DOHH2 (cell line): ENCODE measurements around the gene TTC17.

Source experiments
- H3F3A ChIP-seq: fragments of 200-600 bp; sonication (generic), shearing (Covaris generic); 2 replicates; pipeline ENCODE4 v1.6.0; 2016; ENCODE audit warnings: antibody characterized with exemption, mild to moderate bottlenecking; ENCODE audit not compliant: control insufficient read depth, insufficient read depth
- H3K27ac ChIP-seq: fragments of 200-600 bp; sonication (generic); 2 replicates; pipeline ENCODE4 v1.5.1; 2014; ENCODE audit warnings: low read depth, mild to moderate bottlenecking, low read length, moderate library complexity
- H3K27me3 ChIP-seq: fragments of 200-600 bp; sonication (generic); 2 replicates; pipeline ENCODE4 v1.6.1; 2014; ENCODE audit warnings: mild to moderate bottlenecking, low read length, mixed read lengths; ENCODE audit not compliant: control insufficient read depth
- H3K36me3 ChIP-seq: fragments of 200-600 bp; sonication (generic); 2 replicates; pipeline ENCODE4 v1.6.1; 2014; ENCODE audit warnings: mild to moderate bottlenecking, low read length, moderate library complexity, mixed read lengths; ENCODE audit not compliant: control insufficient read depth
- H3K4me1 ChIP-seq: fragments of 200-600 bp; sonication (generic); 2 replicates; pipeline ENCODE4 v1.6.1; 2014; ENCODE audit warnings: mild to moderate bottlenecking, low read length, mixed read lengths; ENCODE audit not compliant: control insufficient read depth
- H3K4me2 ChIP-seq: fragments of 200-600 bp; sonication (generic); 2 replicates; pipeline ENCODE4 v1.6.0; 2014; ENCODE audit warnings: mild to moderate bottlenecking, low read length, moderate library complexity
- H3K4me3 ChIP-seq: fragments of 200-600 bp; sonication (generic); 2 replicates; pipeline ENCODE4 v1.5.1; 2014; ENCODE audit warnings: mild to moderate bottlenecking, low read length, mixed read lengths
- H3K79me2 ChIP-seq: fragments of 200-600 bp; sonication (generic); 2 replicates; pipeline ENCODE4 v1.6.1; 2014; ENCODE audit warnings: mild to moderate bottlenecking, low read length, mixed read lengths; ENCODE audit not compliant: control insufficient read depth
- H3K9me2 ChIP-seq: fragments of 200-600 bp; sonication (generic); replicated peaks from 2 replicates; pipeline ENCODE4 v1.6.1; 2014; ENCODE audit warnings: mild to moderate bottlenecking, low read length, mixed read lengths; ENCODE audit not compliant: control insufficient read depth
- H3K9me3 ChIP-seq: fragments of 200-600 bp; sonication (generic); 2 replicates; pipeline ENCODE4 v1.6.1; 2014; ENCODE audit warnings: antibody characterized with exemption, low read length, mixed read lengths; ENCODE audit not compliant: control insufficient read depth, insufficient read depth
- H4K20me1 ChIP-seq: fragments of 200-600 bp; sonication (generic); 2 replicates; pipeline ENCODE4 v1.6.0; 2014; ENCODE audit warnings: low read depth, mild to moderate bottlenecking, antibody characterized with exemption, low read length, moderate library complexity; ENCODE audit not compliant: control insufficient read depth, insufficient read depth
- EZH2phosphoT487 ChIP-seq: fragments of 200-600 bp; sonication (generic); IDR thresholded peaks from 2 replicates; pipeline ENCODE4 v1.6.1; 2017; ENCODE audit warnings: borderline replicate concordance, mild to moderate bottlenecking, antibody characterized with exemption, low read length, moderate library complexity, mixed read lengths
- TF ChIP-seq, protein P1 (sequence below): fragments of 200-600 bp; sonication (generic); IDR thresholded peaks from one replicate; pipeline ENCODE4 v1.5.1; 2014; ENCODE audit warnings: antibody characterized with exemption, mild to moderate bottlenecking, low read depth, low read length; ENCODE audit not compliant: poor library complexity, severe bottlenecking

TTC17 gene

DNA sequence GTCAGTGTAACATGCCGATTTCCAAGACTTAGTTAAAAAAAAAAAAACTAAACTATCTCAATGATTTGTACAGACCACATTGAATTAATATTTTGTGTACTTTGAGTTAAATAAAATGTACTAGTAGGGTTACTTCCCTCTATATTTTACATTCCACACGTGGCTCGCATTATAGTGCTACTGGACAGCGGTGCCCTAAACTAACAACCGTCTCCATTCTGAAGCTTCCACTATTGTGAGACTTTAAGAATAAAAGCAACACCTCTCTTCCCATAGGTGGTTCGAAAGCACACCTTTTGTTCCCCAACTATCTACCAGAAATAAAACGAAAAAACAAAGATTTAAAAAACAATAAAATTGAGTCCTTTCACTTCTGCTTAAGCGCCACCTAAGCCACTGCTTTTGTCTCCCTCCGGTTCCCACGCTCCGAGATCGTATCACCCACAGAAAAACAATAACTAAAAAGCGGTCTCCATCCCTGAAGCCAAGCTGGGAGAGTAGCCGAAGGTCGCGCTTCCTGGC lies 380 bp upstream of the TTC17 start:
- Histone ChIP-seq H3F3A (peaks cover 3% of the 10 kb centered on the region; the same call in 1 of the 2 replicates), H3K27ac (peak overlapping the region; percentile 62), H4K20me1 (no peaks in the 10 kb centered on the region; the same call in none of the 2 replicates), H3K4me3 (peak overlapping the region; percentile 83), H3K36me3 (peaks cover 21% of the 10 kb centered on the region), H3K4me1 (peaks cover 26% of the 10 kb centered on the region), H3K27me3 (no peaks in the 10 kb centered on the region), H3K79me2 (peaks cover 54% of the 10 kb centered on the region), H3K9me3 (no peaks in the 10 kb centered on the region), H3K4me2 (peak overlapping the region; percentile 86), H3K9me2 (no peaks in the 10 kb centered on the region)
- TF ChIP-seq EZH2phosphoT487, result no peak
- TF ChIP-seq, protein P1, sequence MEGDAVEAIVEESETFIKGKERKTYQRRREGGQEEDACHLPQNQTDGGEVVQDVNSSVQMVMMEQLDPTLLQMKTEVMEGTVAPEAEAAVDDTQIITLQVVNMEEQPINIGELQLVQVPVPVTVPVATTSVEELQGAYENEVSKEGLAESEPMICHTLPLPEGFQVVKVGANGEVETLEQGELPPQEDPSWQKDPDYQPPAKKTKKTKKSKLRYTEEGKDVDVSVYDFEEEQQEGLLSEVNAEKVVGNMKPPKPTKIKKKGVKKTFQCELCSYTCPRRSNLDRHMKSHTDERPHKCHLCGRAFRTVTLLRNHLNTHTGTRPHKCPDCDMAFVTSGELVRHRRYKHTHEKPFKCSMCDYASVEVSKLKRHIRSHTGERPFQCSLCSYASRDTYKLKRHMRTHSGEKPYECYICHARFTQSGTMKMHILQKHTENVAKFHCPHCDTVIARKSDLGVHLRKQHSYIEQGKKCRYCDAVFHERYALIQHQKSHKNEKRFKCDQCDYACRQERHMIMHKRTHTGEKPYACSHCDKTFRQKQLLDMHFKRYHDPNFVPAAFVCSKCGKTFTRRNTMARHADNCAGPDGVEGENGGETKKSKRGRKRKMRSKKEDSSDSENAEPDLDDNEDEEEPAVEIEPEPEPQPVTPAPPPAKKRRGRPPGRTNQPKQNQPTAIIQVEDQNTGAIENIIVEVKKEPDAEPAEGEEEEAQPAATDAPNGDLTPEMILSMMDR, result no peak

DNA sequence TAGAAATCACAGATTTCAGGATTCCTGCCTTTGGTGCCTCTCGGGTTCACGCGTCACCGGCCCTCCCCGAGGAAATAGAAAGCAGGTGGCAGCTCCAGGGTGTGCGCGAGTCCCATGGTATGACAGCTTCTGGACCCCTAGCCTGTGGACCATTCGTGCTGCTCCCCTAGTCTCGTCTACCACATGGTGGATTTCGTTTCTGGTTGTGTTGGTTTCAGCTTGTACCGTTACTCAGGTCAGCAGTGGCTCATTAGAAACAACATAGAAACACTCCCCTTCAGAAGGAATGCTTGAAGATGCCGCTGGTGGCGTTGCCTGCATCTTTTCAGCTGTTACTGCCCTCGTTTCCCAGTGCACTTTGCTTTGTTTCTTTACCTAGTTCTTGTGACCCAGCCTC lies 700 bp downstream of the TTC17 start:
- Histone ChIP-seq H4K20me1 (no peaks in the 10 kb centered on the region; the same call in none of the 2 replicates), H3K4me3 (peak overlapping the region; percentile 83), H3K4me1 (peaks cover 26% of the 10 kb centered on the region), H3F3A (peaks cover 3% of the 10 kb centered on the region; the same call in 1 of the 2 replicates), H3K9me3 (no peaks in the 10 kb centered on the region), H3K9me2 (no peaks in the 10 kb centered on the region), H3K27ac (peak overlapping the region; percentile 62), H3K36me3 (peaks cover 25% of the 10 kb centered on the region), H3K4me2 (peak overlapping the region; percentile 86), H3K27me3 (no peaks in the 10 kb centered on the region), H3K79me2 (peaks cover 65% of the 10 kb centered on the region)
- no peak for TF ChIP-seq EZH2phosphoT487
- TF ChIP-seq, protein P1, result no peak

- Histone ChIP-seq H3K27ac (no peak overlapping the region), H3K79me2 (peaks cover 75% of the 10 kb centered on the region), H3F3A (no peaks in the 10 kb centered on the region), H3K4me2 (peak overlapping the region; percentile 86), H3K9me2 (no peaks in the 10 kb centered on the region), H3K4me1 (peaks cover 28% of the 10 kb centered on the region), H4K20me1 (no peaks in the 10 kb centered on the region; the same call in none of the 2 replicates), H3K27me3 (no peaks in the 10 kb centered on the region), H3K4me3 (peak overlapping the region; percentile 83), H3K9me3 (no peaks in the 10 kb centered on the region), H3K36me3 (peaks cover 29% of the 10 kb centered on the region)
- TF ChIP-seq, protein P1, result no peak
- no peak for TF ChIP-seq EZH2phosphoT487
These were observed 1.8 kb downstream of the TTC17 start for GRCh38 chr11:43360361-43361032.
